HepG2 (cell line): ENCODE measurements around the gene SNAPIN. TPM values are rescaled to one million over a fixed set of nuclear protein-coding genes. Genes with fewer than 3 reads are reported as not detected.

Source experiments
- ATAC-seq: fragments of 200-7000 bp; cut with Tn5 transposase; 3 replicates; pipeline ENCODE4 v1.9.1; 2020; ENCODE audit warnings: mild to moderate bottlenecking, moderate library complexity
- BruUV-seq: library from RNA; stranded (reverse); fragments of 400-500 nt; replicated peaks from 2 replicates; lab custom pipeline; 2021; lab: Mats Ljungman, UMichigan
- CTCF ChIA-PET: fragments of 300-600 bp; formaldehyde crosslinking; extraction: SDS; loops from one replicate; lab custom pipeline; 2021; ENCODE audit warnings: low total read pairs, inconsistent platforms, low intra/inter-chr PET ratio; lab: Yijun Ruan, JAX
- POLR2A ChIA-PET: fragments of 350-600 bp; sonication (Branson Sonifier 250); formaldehyde crosslinking; loops from one replicate; lab custom pipeline; 2020; ENCODE audit warnings: antibody characterized with exemption, inconsistent platforms; lab: Yijun Ruan, JAX
- DNase-seq: peaks from one replicate; pipeline ENCODE4 v3.0.0-alpha.2; 2015; ENCODE audit warnings: low spot score
- FAIRE-seq: peaks from 3 replicates; lab custom pipeline; 2011; peaks lifted over from hg19 to GRCh38; lab: Jason Lieb, UNC
- H2AFZ ChIP-seq: one replicate; pipeline ENCODE4 v1.6.1; 2011; ENCODE audit warnings: low read length, inconsistent platforms
- H3K27ac ChIP-seq: fragments of 300-600 bp; 3 replicates; pipeline ENCODE4 v1.8.0; 2011; ENCODE audit warnings: mixed run types, mild to moderate bottlenecking, mixed read lengths, low read length, inconsistent platforms; ENCODE audit not compliant: insufficient read depth; ENCODE audit errors: extremely low read length
- H3K27me3 ChIP-seq, 2 experiments: fragments of 200-600 bp in 1 of 2; 2 replicates in 1 of 2; 3 replicates in 1 of 2; pipeline versions ENCODE4 v1.6.0 to v1.8.0; 2011; ENCODE audit warnings: low read length in 2 of 2, mild to moderate bottlenecking in 2 of 2, moderate library complexity in 2 of 2, inconsistent platforms in 1 of 2; ENCODE audit not compliant: insufficient read depth in 2 of 2, control insufficient read depth in 1 of 2
- H3K36me3 ChIP-seq, 2 experiments: fragments of 200-600 bp in 1 of 2; replicated peaks in 1 of 2; 2 replicates in 1 of 2; 3 replicates in 1 of 2; pipeline versions ENCODE4 v1.5.1 to v1.8.0; 2011; ENCODE audit warnings: low read length in 2 of 2, inconsistent platforms in 1 of 2; ENCODE audit not compliant: insufficient read depth in 2 of 2, control insufficient read depth in 1 of 2
- H3K4me1 ChIP-seq: 2 replicates; pipeline ENCODE4 v1.5.1; 2012; ENCODE audit warnings: low read length, inconsistent platforms; ENCODE audit not compliant: insufficient read depth
- H3K4me2 ChIP-seq: 2 replicates; pipeline ENCODE4 v1.6.0; 2011; ENCODE audit warnings: low read depth, low read length, inconsistent platforms
- H3K4me3 ChIP-seq, 3 experiments: fragments of 200-600 bp in 1 of 3; sonication (generic), shearing (Covaris generic) in 1 of 3; replicated peaks in 1 of 3; 2 replicates each; pipeline ENCODE4 v1.5.1; 2011 to 2016; ENCODE audit warnings: low read length in 3 of 3, inconsistent platforms in 2 of 3, low read depth in 2 of 3, mild to moderate bottlenecking in 2 of 3, control low read depth in 1 of 3, mixed read lengths in 1 of 3; ENCODE audit not compliant: insufficient read depth in 1 of 3
- H3K79me2 ChIP-seq: one replicate; pipeline ENCODE4 v1.6.1; 2011; ENCODE audit warnings: low read length, inconsistent platforms; ENCODE audit not compliant: insufficient read depth
- H3K9ac ChIP-seq: 2 replicates; pipeline ENCODE4 v1.6.0; 2011; ENCODE audit warnings: mild to moderate bottlenecking, low read depth, low read length, inconsistent platforms; ENCODE audit not compliant: insufficient read depth
- H3K9me3 ChIP-seq: 2 replicates; pipeline ENCODE4 v1.5.1; 2012; ENCODE audit warnings: mild to moderate bottlenecking, low read length
- H4K20me1 ChIP-seq: 2 replicates; pipeline ENCODE4 v1.6.0; 2011; ENCODE audit warnings: inconsistent platforms, mild to moderate bottlenecking, low read length, moderate library complexity; ENCODE audit not compliant: insufficient read depth
- HDAC1 ChIP-seq: sonication (generic); formaldehyde crosslinking; IDR thresholded peaks from 2 replicates; pipeline ENCODE4 v1.5.1; 2020; ENCODE audit warnings: mild to moderate bottlenecking, missing genetic modification reagents
- HES4 ChIP-seq: sonication (generic); formaldehyde crosslinking; IDR thresholded peaks from 2 replicates; pipeline ENCODE4 v1.9.0; 2021; ENCODE audit warnings: mild to moderate bottlenecking, missing genetic modification reagents, borderline replicate concordance
- KLF13 ChIP-seq: sonication (generic); formaldehyde crosslinking; IDR thresholded peaks from 2 replicates; pipeline ENCODE4 v1.4.0; 2020; ENCODE audit warnings: mild to moderate bottlenecking, missing genetic modification reagents
- MTA3 ChIP-seq: sonication (generic); formaldehyde crosslinking; IDR thresholded peaks from 2 replicates; pipeline ENCODE4 v1.4.0; 2020; ENCODE audit warnings: missing genetic modification reagents
- MTF1 ChIP-seq: sonication (generic); formaldehyde crosslinking; IDR thresholded peaks from 2 replicates; pipeline ENCODE4 v1.5.0; 2020; ENCODE audit warnings: missing genetic modification reagents
- NFRKB ChIP-seq: fragments of 450-650 bp; IDR thresholded peaks from 2 replicates; pipeline ENCODE4 v1.6.1; 2017
- RBAK ChIP-seq: sonication (generic); formaldehyde crosslinking; IDR thresholded peaks from 2 replicates; pipeline ENCODE4 v1.5.1; 2020; ENCODE audit warnings: mild to moderate bottlenecking, missing genetic modification reagents
- TARDBP ChIP-seq: sonication (generic); formaldehyde crosslinking; IDR thresholded peaks from 2 replicates; pipeline ENCODE4 v1.8.0; 2022; ENCODE audit warnings: mild to moderate bottlenecking, missing genetic modification reagents
- TCF12 ChIP-seq, 2 experiments: fragments of 450-650 bp in 1 of 2; sonication (generic) in 1 of 2; formaldehyde crosslinking in 1 of 2; IDR thresholded peaks; 2 replicates each; pipeline versions ENCODE4 v1.6.1 to v1.8.0; 2017 to 2022; ENCODE audit warnings: antibody characterized with exemption in 1 of 2, mild to moderate bottlenecking in 1 of 2, missing genetic modification reagents in 1 of 2, moderate library complexity in 1 of 2
- XBP1 ChIP-seq: sonication (generic); formaldehyde crosslinking; IDR thresholded peaks from 2 replicates; pipeline ENCODE4 v1.5.0; 2020; ENCODE audit warnings: missing genetic modification reagents
- ZNF180 ChIP-seq: sonication (generic); formaldehyde crosslinking; IDR thresholded peaks from 2 replicates; pipeline ENCODE4 v1.4.0; 2020; ENCODE audit warnings: low read depth, missing genetic modification reagents, borderline replicate concordance
- ZNF317 ChIP-seq: sonication (generic); formaldehyde crosslinking; IDR thresholded peaks from 2 replicates; pipeline ENCODE4 v1.5.0; 2020; ENCODE audit warnings: mild to moderate bottlenecking, missing genetic modification reagents
- ZNF460 ChIP-seq: sonication (generic); formaldehyde crosslinking; IDR thresholded peaks from 2 replicates; pipeline ENCODE4 v1.5.1; 2020; ENCODE audit warnings: missing genetic modification reagents, mild to moderate bottlenecking, borderline replicate concordance
- ZNF577 ChIP-seq: sonication (generic); formaldehyde crosslinking; IDR thresholded peaks from 2 replicates; pipeline ENCODE4 v1.4.0; 2020; ENCODE audit warnings: mild to moderate bottlenecking, low read depth, missing genetic modification reagents, borderline replicate concordance
- WGBS: methylation state at CpG from one replicate; pipeline ENCODE4 v1.1.6; 2017; ENCODE audit warnings: low lambda C conversion rate; 5-methylcytosine and 5-hydroxymethylcytosine counted together
- in situ Hi-C: cut with HindIII; loops from 2 replicates; pipeline ENCODE4 v1.10.0; 2017; ENCODE audit warnings: low pct_unique_long_range_greater_than_20kb; ENCODE audit not compliant: extremely low pct_ligation_motif_present
- intact Hi-C: fragments of 100-400 bp; cut with micrococcal nuclease; formaldehyde crosslinking; loops from one replicate; pipeline ENCODE4 v1.10.0; 2022; ENCODE audit not compliant: unreplicated experiment
- polyA plus RNA-seq, 8 experiments: library from polyadenylated mRNA; depleted of rRNA in 3 of 8; stranded (reverse) in 7 of 8; unstranded in 1 of 8; fragments of >200 nt; fragmentation: Illumina TruSeq in 4 of 8; extraction: Trizol in 4 of 8; gene quantifications; 2 replicates each; pipeline versions ENCODE4 v1.2.1 to v1.2.3, GENCODE V29; 2011 to 2016; ENCODE audit warnings: low read depth in 4 of 8, missing spikeins in 1 of 8, mixed read lengths in 1 of 8; ENCODE audit not compliant: insufficient read depth in 1 of 8
- total RNA-seq, 5 experiments: library from RNA; depleted of rRNA; stranded (reverse); fragments of >200 nt; fragmentation: Illumina TruSeq; extraction: Trizol; gene quantifications; 2 replicates each; pipeline ENCODE4 v1.2.3, GENCODE V29; 2016; ENCODE audit warnings: low read depth in 1 of 5
- TF ChIP-seq, protein P1 (sequence below): sonication (generic); formaldehyde crosslinking; IDR thresholded peaks from 2 replicates; pipeline ENCODE4 v1.5.1; 2020; ENCODE audit warnings: missing genetic modification reagents, mild to moderate bottlenecking, borderline replicate concordance
- TF ChIP-seq, protein P2 (sequence below): sonication (generic); formaldehyde crosslinking; IDR thresholded peaks from 2 replicates; pipeline ENCODE4 v1.4.0; 2020; ENCODE audit warnings: missing genetic modification reagents
- TF ChIP-seq, protein P3 (sequence below): sonication (generic); formaldehyde crosslinking; IDR thresholded peaks from 2 replicates; pipeline ENCODE4 v1.4.0; 2020; ENCODE audit warnings: mild to moderate bottlenecking, missing genetic modification reagents
- TF ChIP-seq, protein P4 (sequence below): sonication (generic); formaldehyde crosslinking; IDR thresholded peaks from 2 replicates; pipeline ENCODE4 v1.5.0; 2020; ENCODE audit warnings: mild to moderate bottlenecking, missing genetic modification reagents

The SNAPIN gene
- total and polyA plus RNA-seq, 2 of the 13 experiments (the other 11 are each of a cell fraction or from before 2014, with no cell fraction given): 23.9 to 25.7 TPM

DNA sequence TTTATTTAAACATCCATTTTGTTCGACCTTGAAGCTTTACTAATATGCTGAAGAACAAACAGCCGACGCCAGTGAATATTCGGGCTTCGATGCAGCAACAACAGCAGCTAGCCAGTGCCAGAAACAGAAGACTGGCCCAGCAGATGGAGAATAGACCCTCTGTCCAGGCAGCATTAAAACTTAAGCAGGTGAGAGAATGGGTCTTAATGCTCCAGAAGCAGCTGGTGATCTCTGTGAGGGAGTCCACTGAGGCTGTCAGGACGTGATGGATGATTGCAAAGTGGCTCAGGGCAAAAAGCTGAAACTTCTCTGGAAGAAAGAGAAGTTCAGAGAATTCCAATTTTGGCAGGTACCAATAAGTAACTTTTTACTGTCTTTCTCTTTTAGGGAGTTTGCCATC is 20.2 kb upstream of the SNAPIN start:
- Histone ChIP-seq H3K4me1 (peaks cover 28% of the 10 kb centered on the region), H3K36me3 (peaks cover 20 to 72% of the 10 kb centered on the region in 2 experiments), H3K9ac (no peak overlapping the region), H3K9me3 (no peaks in the 10 kb centered on the region), H2AFZ (no peak overlapping the region), H3K27ac (no peak overlapping the region), H3K4me3 (no peak overlapping the region), H3K27me3 (no peaks in the 10 kb centered on the region), H4K20me1 (peaks cover 13% of the 10 kb centered on the region), H3K79me2 (peaks cover 36% of the 10 kb centered on the region), H3K4me2 (no peak overlapping the region)
- POLR2A ChIA-PET: interaction anchor here (0.7 to 1.7 kb wide), 5 partner anchors 9 to 60 kb away, joined by 3 to 6 read pairs (median 3); partner anchors contain the start of genes S100A1 and S100A13
- CTCF ChIA-PET: no interaction called here
- no peak for ATAC-seq
- DNase-seq: no peak
- no TSS peak for BruUV-seq
- FAIRE-seq: no peak
- intact Hi-C loops: no loop called here
- in situ Hi-C loops: no loop called here
- WGBS: 95% methylated on average over 6 of the region's 6 CpGs
- TF ChIP-seq RBAK (CRISPR knock-in tag) (no peak), KLF13 (CRISPR knock-in tag) (no peak), TCF12 (IDR thresholded peaks at IDR 0.05) (no peak), TCF12 (CRISPR knock-in tag; IDR thresholded peaks at IDR 0.05) (no peak), HDAC1 (CRISPR knock-in tag) (no peak), ZNF180 (no peak), XBP1 (CRISPR knock-in tag) (no peak), ZNF577 (CRISPR knock-in tag) (no peak), HES4 (CRISPR knock-in tag) (no peak), TARDBP (CRISPR knock-in tag) (no peak), ZNF460 (no peak), NFRKB (no peak), MTA3 (CRISPR knock-in tag) (no peak), ZNF317 (no peak), MTF1 (no peak)
- TF ChIP-seq, protein P1, sequence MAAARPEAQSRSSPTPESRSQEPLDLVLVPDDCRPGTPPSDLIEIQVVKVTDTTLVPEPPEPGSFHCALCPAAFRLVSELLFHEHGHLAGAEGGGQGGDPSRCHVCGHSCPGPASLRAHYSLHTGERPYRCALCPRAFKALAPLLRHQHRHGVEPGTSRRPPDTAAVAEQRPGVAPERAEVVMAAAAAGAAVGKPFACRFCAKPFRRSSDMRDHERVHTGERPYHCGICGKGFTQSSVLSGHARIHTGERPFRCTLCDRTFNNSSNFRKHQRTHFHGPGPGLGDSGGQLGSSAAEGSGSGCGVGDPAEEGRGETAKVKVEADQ (CRISPR knock-in tag): no peak
- TF ChIP-seq, protein P2, sequence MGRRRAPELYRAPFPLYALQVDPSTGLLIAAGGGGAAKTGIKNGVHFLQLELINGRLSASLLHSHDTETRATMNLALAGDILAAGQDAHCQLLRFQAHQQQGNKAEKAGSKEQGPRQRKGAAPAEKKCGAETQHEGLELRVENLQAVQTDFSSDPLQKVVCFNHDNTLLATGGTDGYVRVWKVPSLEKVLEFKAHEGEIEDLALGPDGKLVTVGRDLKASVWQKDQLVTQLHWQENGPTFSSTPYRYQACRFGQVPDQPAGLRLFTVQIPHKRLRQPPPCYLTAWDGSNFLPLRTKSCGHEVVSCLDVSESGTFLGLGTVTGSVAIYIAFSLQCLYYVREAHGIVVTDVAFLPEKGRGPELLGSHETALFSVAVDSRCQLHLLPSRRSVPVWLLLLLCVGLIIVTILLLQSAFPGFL (CRISPR knock-in tag): no peak
- TF ChIP-seq, protein P3, sequence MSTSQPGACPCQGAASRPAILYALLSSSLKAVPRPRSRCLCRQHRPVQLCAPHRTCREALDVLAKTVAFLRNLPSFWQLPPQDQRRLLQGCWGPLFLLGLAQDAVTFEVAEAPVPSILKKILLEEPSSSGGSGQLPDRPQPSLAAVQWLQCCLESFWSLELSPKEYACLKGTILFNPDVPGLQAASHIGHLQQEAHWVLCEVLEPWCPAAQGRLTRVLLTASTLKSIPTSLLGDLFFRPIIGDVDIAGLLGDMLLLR (CRISPR knock-in tag): no peak
- TF ChIP-seq, protein P4, sequence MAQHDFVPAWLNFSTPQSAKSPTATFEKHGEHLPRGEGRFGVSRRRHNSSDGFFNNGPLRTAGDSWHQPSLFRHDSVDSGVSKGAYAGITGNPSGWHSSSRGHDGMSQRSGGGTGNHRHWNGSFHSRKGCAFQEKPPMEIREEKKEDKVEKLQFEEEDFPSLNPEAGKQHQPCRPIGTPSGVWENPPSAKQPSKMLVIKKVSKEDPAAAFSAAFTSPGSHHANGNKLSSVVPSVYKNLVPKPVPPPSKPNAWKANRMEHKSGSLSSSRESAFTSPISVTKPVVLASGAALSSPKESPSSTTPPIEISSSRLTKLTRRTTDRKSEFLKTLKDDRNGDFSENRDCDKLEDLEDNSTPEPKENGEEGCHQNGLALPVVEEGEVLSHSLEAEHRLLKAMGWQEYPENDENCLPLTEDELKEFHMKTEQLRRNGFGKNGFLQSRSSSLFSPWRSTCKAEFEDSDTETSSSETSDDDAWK (CRISPR knock-in tag): no peak
